Endodermal cell (in vitro differentiated cells): ENCODE results near the gene MACROD2. TPM values are rescaled to one million over a fixed set of nuclear protein-coding genes. Genes with fewer than 3 reads are reported as not detected.

ENCODE experiments used
- DNase-seq: peaks from one replicate; pipeline ENCODE4 v3.0.0-alpha.2; 2017
- H3K27ac ChIP-seq: 2 replicates; pipeline ENCODE4 v1.5.1; 2013; ENCODE audit warnings: mild to moderate bottlenecking, low read depth, low read length, moderate library complexity
- H3K27me3 ChIP-seq: 2 replicates; pipeline ENCODE4 v1.6.1; 2013; ENCODE audit warnings: mild to moderate bottlenecking, low read length, moderate library complexity; ENCODE audit not compliant: insufficient read depth, control insufficient read depth, poor library complexity, severe bottlenecking
- H3K36me3 ChIP-seq: 2 replicates; pipeline ENCODE4 v1.7.0; 2013; ENCODE audit warnings: mild to moderate bottlenecking, low read length, moderate library complexity; ENCODE audit not compliant: control insufficient read depth, insufficient read depth
- H3K4me1 ChIP-seq: one replicate; pipeline ENCODE4 v1.7.0; 2013; ENCODE audit warnings: low read length; ENCODE audit not compliant: control insufficient read depth, insufficient read depth
- H3K4me3 ChIP-seq: 2 replicates; pipeline ENCODE4 v1.5.1; 2013; ENCODE audit warnings: mild to moderate bottlenecking, low read length, moderate library complexity
- H3K9ac ChIP-seq: 2 replicates; pipeline ENCODE4 v1.6.1; 2013; ENCODE audit warnings: mild to moderate bottlenecking, low read length, moderate library complexity; ENCODE audit not compliant: poor library complexity, severe bottlenecking; ENCODE audit errors: extremely low read depth
- H3K9me3 ChIP-seq: 2 replicates; pipeline ENCODE4 v1.6.1; 2013; ENCODE audit warnings: mild to moderate bottlenecking, low read length, moderate library complexity; ENCODE audit not compliant: control insufficient read depth
- H3K27ac Mint-ChIP-seq: 2 replicates; pipeline ENCODE4 v1.8.0; 2020; ENCODE audit warnings: mixed read lengths
- H3K27me3 Mint-ChIP-seq: 2 replicates; pipeline ENCODE4 v1.8.0; 2021; ENCODE audit warnings: mild to moderate bottlenecking, mixed read lengths; ENCODE audit not compliant: insufficient read depth
- H3K36me3 Mint-ChIP-seq: 2 replicates; pipeline ENCODE4 v1.8.0; 2020; ENCODE audit warnings: low read depth, mixed read lengths
- H3K4me1 Mint-ChIP-seq: 2 replicates; pipeline ENCODE4 v1.8.0; 2020; ENCODE audit warnings: mixed read lengths
- H3K4me3 Mint-ChIP-seq: 2 replicates; pipeline ENCODE4 v1.8.0; 2020; ENCODE audit warnings: mild to moderate bottlenecking, moderate library complexity, mixed read lengths
- H3K9me3 Mint-ChIP-seq: 2 replicates; pipeline ENCODE4 v1.8.0; 2020; ENCODE audit warnings: mild to moderate bottlenecking, mixed read lengths
- CTCF ChIP-seq: fragments of 200-600 bp; sonication (generic); conservative IDR thresholded peaks from 2 replicates; pipeline ENCODE4 v1.5.0; 2021; ENCODE audit warnings: antibody characterized with exemption, mild to moderate bottlenecking
- WGBS, 2 experiments: methylation state at CpG; one replicate each; pipeline versions ENCODE4 v1.1.5 to v1.1.7; 2013; ENCODE audit warnings: missing lambda C conversion rate in 2 of 2, mixed read lengths in 1 of 2; ENCODE audit not compliant: insufficient coverage in 1 of 2, insufficient read length in 1 of 2; 5-methylcytosine and 5-hydroxymethylcytosine counted together
- total RNA-seq, 2 donors: library from RNA; stranded (reverse); fragmentation: NEBNext Ultra II Directional in 1 of 2; extraction: Animal tissue kit (Norgen Biotek cat#: 25700) in 1 of 2; gene quantifications; 2 replicates in 1 of 2; 3 replicates in 1 of 2; pipeline ENCODE4 v1.2.1, GENCODE V29; 2021

Gene MACROD2
- total RNA-seq, 2 donors from 2014 or later = 2.3 to 4.8 TPM

GRCh38 chr20:14207591-14207990 lies 212.3 kb downstream of the MACROD2 start:
- DNase-seq = no peak
- no peaks in the 10 kb centered on the region for H3K27me3 Mint-ChIP-seq
- Histone ChIP-seq H3K27ac (no peak overlapping the region), H3K4me1 (peaks cover 6% of the 10 kb centered on the region), H3K9ac (no peak overlapping the region), H3K4me3 (no peak overlapping the region), H3K36me3 (no peaks in the 10 kb centered on the region), H3K27me3 (no peaks in the 10 kb centered on the region), H3K9me3 (no peaks in the 10 kb centered on the region)
- no peak overlapping the region for H3K4me3 Mint-ChIP-seq
- WGBS, 2 experiments = 62 to 100% methylated on average over 1 to 3 of the region's 4 CpGs
- H3K36me3 Mint-ChIP-seq = peaks cover 4% of the 10 kb centered on the region
- H3K4me1 Mint-ChIP-seq = peaks cover 22% of the 10 kb centered on the region
- TF ChIP-seq CTCF = no peak
- H3K27ac Mint-ChIP-seq = no peak overlapping the region
- peaks cover 9% of the 10 kb centered on the region for H3K9me3 Mint-ChIP-seq

- no peak for TF ChIP-seq CTCF
- Histone ChIP-seq H3K36me3 (no peaks in the 10 kb centered on the region), H3K9me3 (no peaks in the 10 kb centered on the region), H3K4me1 (peaks cover 6% of the 10 kb centered on the region), H3K4me3 (no peak overlapping the region), H3K27ac (no peak overlapping the region), H3K27me3 (no peaks in the 10 kb centered on the region), H3K9ac (no peak overlapping the region)
- no peaks in the 10 kb centered on the region for H3K27me3 Mint-ChIP-seq
- WGBS, 2 experiments = 92 to 96% methylated on average over 1 of the region's 1 CpG
- no peak overlapping the region for H3K27ac Mint-ChIP-seq
- H3K4me3 Mint-ChIP-seq = no peak overlapping the region
- H3K4me1 Mint-ChIP-seq = peaks cover 25% of the 10 kb centered on the region
- no peak for DNase-seq
- no peaks in the 10 kb centered on the region for H3K9me3 Mint-ChIP-seq
- H3K36me3 Mint-ChIP-seq = no peaks in the 10 kb centered on the region
Measured at GRCh38 chr20:14208956-14209355, 213.6 kb downstream of the MACROD2 start.

GRCh38 chr20:14210146-14210545 lies 214.8 kb downstream of the MACROD2 start:
- peak overlapping the region; percentile 56 for H3K27ac Mint-ChIP-seq

More at GRCh38 chr20:14210146-14210545, 214.8 kb downstream of the MACROD2 start:
- no peaks in the 10 kb centered on the region for H3K36me3 Mint-ChIP-seq
- H3K27me3 Mint-ChIP-seq = no peaks in the 10 kb centered on the region
- H3K27ac ChIP-seq = no peak overlapping the region
- DNase-seq = peak; percentile 57
- no peaks in the 10 kb centered on the region for H3K9me3 Mint-ChIP-seq
- no peak for TF ChIP-seq CTCF
- H3K4me3 Mint-ChIP-seq = no peak overlapping the region
- no peaks in the 10 kb centered on the region for H3K36me3 ChIP-seq
- H3K27me3 ChIP-seq = no peaks in the 10 kb centered on the region
- peaks cover 6% of the 10 kb centered on the region for H3K4me1 ChIP-seq
- peaks cover 25% of the 10 kb centered on the region for H3K4me1 Mint-ChIP-seq
- H3K9me3 ChIP-seq = no peaks in the 10 kb centered on the region
- H3K4me3 ChIP-seq = peak overlapping the region; percentile 17
- 71 to 86% methylated on average over 1 of the region's 1 CpG for WGBS, 2 experiments
- no peak overlapping the region for H3K9ac ChIP-seq
